Uterus (tissue), 2 donors: ENCODE data around the gene PI4KA.

Experiments used
- CTCF ChIP-seq, 4 experiments: fragments of 200-600 bp in 2 of 4; fragments of 450-650 bp in 2 of 4; sonication (generic) in 2 of 4; IDR thresholded peaks; one replicate each; pipeline ENCODE4 v1.5.1; 2016 to 2019; ENCODE audit warnings: antibody characterized with exemption in 4 of 4, mild to moderate bottlenecking in 2 of 4, moderate library complexity in 1 of 4
- POLR2A ChIP-seq, 2 donors: fragments of 450-650 bp; IDR thresholded peaks; one replicate each; pipeline ENCODE4 v1.6.1; 2016; ENCODE audit warnings: antibody characterized with exemption in 2 of 2, mild to moderate bottlenecking in 1 of 2, moderate library complexity in 1 of 2

DNA sequence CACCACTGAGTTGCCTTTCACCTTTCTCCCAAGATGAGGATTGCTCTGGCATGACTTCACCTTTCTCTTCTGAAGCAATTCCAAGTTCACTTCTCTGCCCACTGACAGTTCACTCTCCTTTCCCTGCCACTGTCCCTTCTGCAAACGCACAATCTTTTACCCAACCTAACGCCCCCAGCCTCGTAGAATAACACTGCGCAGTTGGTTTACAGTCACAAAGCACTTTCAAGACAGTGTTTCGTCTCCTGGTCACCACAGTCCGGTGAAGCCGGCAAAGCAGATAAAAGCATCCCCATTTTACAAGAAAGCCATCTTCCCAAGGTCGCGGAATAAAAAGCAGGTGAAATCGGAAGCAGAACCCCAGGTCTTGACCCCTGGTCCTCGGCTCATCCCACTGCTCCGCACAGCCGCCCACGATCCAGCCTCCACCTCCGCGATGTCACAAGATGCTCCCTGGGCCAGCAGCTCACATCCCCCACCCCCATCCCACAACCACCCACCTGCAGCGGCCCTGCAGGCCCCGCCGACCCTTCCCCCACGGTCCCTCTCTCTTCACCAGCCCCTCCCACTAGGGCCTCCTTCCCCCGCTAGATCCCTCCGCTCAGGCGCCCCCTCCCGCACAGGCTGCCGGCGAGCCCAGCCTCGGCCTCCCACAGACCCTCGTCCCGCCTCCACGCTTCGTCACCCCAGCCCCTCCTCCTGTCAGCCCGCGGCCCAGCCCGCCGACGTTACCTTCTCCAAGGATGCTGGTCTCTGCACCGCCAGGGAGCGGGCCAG lies 585 bp downstream of the PI4KA start:
- TF ChIP-seq CTCF (IDR thresholded peaks at IDR 0.05), result no peak
- no peak for TF ChIP-seq POLR2A (IDR thresholded peaks at IDR 0.05)
